Esophagus squamous epithelium (tissue), 4 donors: ENCODE measurements around the gene LARP4.

Experiments
- POLR2A ChIP-seq, 4 donors: fragments of 450-650 bp; IDR thresholded peaks; one replicate each; pipeline ENCODE4 v1.6.1; 2017; ENCODE audit warnings: antibody characterized with exemption in 4 of 4, mild to moderate bottlenecking in 4 of 4, moderate library complexity in 3 of 4
- TF ChIP-seq, protein P1 (sequence below), 6 experiments: fragments of 450-650 bp in 4 of 6; fragments of 200-600 bp in 2 of 6; sonication (generic) in 2 of 6; IDR thresholded peaks; one replicate each; pipeline ENCODE4 v1.5.1; 2016 to 2019; ENCODE audit warnings: antibody characterized with exemption in 6 of 6, mild to moderate bottlenecking in 4 of 6, moderate library complexity in 4 of 6

DNA sequence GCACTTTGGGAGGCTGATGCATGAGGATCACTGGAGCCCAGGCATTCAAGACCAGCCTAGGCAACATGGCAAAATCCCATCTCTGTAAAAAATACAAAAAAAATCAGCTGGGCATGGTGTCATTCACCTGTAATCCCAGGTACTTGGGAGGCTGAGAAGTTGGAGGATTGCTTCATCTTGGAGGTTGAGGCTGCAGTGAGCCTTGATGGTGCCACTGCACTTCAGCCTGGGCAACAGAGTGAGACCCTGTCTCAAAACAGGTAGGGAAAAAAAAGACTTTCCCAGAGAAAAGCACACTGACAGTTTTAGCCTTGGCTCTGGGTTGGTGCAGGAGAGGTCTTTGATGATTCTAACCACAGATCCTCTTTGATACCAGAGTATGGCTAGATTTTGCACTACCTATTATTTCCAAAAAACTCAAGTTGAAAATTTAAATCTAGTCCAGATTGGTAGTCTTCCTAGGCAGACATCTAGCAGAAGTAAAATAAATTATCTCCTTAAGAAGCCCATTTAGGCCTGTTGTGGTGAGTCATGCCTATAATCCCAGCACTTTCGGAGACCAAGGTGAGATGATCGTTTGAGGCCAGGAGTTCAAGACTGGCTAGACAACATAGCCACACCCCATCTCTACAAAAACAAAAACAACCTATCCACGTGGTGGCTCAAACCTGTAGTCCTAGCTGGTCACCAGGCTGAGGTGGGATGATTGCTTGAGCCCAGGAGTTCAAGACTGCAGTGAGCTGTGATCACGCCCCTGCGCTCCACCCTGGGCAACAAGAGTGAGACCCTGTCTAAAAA is 18.6 kb downstream of the LARP4 start:
- TF ChIP-seq, protein P1, sequence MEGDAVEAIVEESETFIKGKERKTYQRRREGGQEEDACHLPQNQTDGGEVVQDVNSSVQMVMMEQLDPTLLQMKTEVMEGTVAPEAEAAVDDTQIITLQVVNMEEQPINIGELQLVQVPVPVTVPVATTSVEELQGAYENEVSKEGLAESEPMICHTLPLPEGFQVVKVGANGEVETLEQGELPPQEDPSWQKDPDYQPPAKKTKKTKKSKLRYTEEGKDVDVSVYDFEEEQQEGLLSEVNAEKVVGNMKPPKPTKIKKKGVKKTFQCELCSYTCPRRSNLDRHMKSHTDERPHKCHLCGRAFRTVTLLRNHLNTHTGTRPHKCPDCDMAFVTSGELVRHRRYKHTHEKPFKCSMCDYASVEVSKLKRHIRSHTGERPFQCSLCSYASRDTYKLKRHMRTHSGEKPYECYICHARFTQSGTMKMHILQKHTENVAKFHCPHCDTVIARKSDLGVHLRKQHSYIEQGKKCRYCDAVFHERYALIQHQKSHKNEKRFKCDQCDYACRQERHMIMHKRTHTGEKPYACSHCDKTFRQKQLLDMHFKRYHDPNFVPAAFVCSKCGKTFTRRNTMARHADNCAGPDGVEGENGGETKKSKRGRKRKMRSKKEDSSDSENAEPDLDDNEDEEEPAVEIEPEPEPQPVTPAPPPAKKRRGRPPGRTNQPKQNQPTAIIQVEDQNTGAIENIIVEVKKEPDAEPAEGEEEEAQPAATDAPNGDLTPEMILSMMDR (IDR thresholded peaks at IDR 0.05) = no peak
- no peak for TF ChIP-seq POLR2A (IDR thresholded peaks at IDR 0.05)
